Embryonic facial prominence (tissue), 1 donor: Measurements from ENCODE around the gene HYOU1.
A peak's percentile ranks its signal among the peaks of the same experiment; 100 is the strongest.
"Not testable (repeated sequence)": the region's sequence is repeated elsewhere in the genome, so short reads cannot be mapped to it uniquely, and the experiment has no call there.

Experiments
- DNase-seq: peaks from one replicate; pipeline ENCODE4 v3.0.0-alpha.2; 2016; ENCODE audit errors: extremely low spot score

The HYOU1 gene

GRCh38 chr11:119018074-119018938 is 38.7 kb downstream of the HYOU1 start, which contains the start of the genes RPS25 and TRAPPC4:
Gene RPS25, minus strand, starts transcription at chr11:119018343. Its CDS starts 59 bp downstream, at chr11:119018284.
Gene TRAPPC4, plus strand, starts transcription at chr11:119018766. Its CDS starts 30 bp downstream, at chr11:119018796.
- DNase-seq = peak; percentile 95

- DNase-seq = not testable (repeated sequence)
These were observed 39.6 kb downstream of the HYOU1 start for GRCh38 chr11:119017377-119017776.

GRCh38 chr11:119016216-119017009 is 40.6 kb downstream of the HYOU1 start:
- no peak for DNase-seq

- no peak for DNase-seq
These were observed 41.9 kb downstream of the HYOU1 start for GRCh38 chr11:119015054-119015611.

GRCh38 chr11:119014209-119014924 is 42.6 kb downstream of the HYOU1 start:
- DNase-seq = no peak

GRCh38 chr11:119012629-119013170 is 44.3 kb downstream of the HYOU1 start:
- no peak for DNase-seq

- DNase-seq = no peak
These were observed 45.4 kb downstream of the HYOU1 start for GRCh38 chr11:119011476-119012053.

GRCh38 chr11:119006656-119007055 is 50.3 kb downstream of the HYOU1 start:
- DNase-seq = no peak

- DNase-seq = no peak
These were observed 56.1 kb downstream of the HYOU1 start for GRCh38 chr11:119000906-119001305.

- no peak for DNase-seq
These were observed 58.2 kb downstream of the HYOU1 start for GRCh38 chr11:118998822-118999221.

GRCh38 chr11:118998388-118998717 is 58.7 kb downstream of the HYOU1 start:
- DNase-seq = no peak

GRCh38 chr11:118997627-118998387 is 59.2 kb downstream of the HYOU1 start, which contains the start of gene CENATAC:
Gene CENATAC, plus strand, starts transcription at chr11:118998138. Its CDS starts 60 bp downstream, at chr11:118998198.
- DNase-seq = peak; percentile 68

GRCh38 chr11:118996926-118997626 is 59.9 kb downstream of the HYOU1 start:
- no peak for DNase-seq
